Measurements from ENCODE around the gene RNF114. TPM values are rescaled to one million over a fixed set of nuclear protein-coding genes. Genes with fewer than 3 reads are reported as not detected.
A peak's percentile ranks its signal among the peaks of the same experiment; 100 is the strongest.

Gene RNF114
- total RNA-seq, 2 donors from 2014 or later: 82.4 to 128 TPM

DNA sequence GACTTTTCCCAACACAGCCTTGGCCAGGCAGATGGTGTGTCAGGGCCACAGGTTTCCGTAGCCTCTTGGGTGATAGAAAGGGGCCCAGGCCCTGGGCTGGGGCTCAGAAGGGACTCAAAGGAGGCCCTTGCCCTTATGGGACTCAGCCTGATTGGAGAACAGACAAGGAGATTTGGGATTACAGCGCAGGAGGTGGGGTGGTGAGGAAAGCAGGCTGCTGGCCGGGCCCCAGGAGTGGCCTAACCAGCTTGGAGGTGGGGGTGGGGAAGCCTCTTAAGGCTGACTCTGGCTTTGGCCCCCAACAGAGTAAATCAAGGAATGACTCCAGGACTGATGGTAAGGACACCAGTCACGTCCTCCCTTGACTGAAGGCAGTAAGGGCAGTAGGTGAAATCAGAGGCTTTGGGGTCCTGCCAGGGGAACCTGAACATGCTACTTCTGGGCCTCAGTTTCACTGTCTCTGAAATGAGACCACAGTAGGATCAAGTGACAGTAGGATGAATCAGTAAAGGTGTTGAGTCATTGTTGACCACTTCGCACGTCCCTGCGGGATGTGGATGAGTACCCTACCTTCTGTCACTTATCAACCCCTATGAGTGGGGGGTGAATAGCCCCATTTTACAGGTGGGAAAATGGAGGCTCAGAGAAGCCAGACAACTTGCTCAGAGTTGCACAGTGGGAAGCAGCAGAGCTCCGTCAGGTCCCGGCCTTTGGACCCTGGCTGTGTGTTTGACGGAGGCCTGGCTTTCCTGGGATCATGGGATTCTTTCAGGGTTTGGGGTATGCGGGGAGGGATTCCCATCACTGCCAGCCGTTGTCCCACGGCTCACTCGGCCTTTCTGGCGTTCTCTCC lies 51.0 kb downstream of the RNF114 start:
- ATAC-seq (ENCODE audit: insufficient number of reproducible peaks, low FRiP score, low read depth) (no peak), DNase-seq (ENCODE audit: low spot score) (no peak)
- Histone ChIP-seq H3K4me1 (ENCODE audit: control insufficient read depth in 1 of 2, low read depth in 2 of 2) (peaks cover 28 to 66% of the 10 kb centered on the region in 2 donors), H3K4me3 (no peak overlapping the region), H3K36me3 (no peaks in the 10 kb centered on the region), H3K9me3 (no peaks in the 10 kb centered on the region), H3K27ac (peak overlapping the region in 1 of 2 donors; percentile 10), H3K27me3 (replicated peaks; ENCODE audit: insufficient read depth) (no peaks in the 10 kb centered on the region)
- TF ChIP-seq, protein P1, sequence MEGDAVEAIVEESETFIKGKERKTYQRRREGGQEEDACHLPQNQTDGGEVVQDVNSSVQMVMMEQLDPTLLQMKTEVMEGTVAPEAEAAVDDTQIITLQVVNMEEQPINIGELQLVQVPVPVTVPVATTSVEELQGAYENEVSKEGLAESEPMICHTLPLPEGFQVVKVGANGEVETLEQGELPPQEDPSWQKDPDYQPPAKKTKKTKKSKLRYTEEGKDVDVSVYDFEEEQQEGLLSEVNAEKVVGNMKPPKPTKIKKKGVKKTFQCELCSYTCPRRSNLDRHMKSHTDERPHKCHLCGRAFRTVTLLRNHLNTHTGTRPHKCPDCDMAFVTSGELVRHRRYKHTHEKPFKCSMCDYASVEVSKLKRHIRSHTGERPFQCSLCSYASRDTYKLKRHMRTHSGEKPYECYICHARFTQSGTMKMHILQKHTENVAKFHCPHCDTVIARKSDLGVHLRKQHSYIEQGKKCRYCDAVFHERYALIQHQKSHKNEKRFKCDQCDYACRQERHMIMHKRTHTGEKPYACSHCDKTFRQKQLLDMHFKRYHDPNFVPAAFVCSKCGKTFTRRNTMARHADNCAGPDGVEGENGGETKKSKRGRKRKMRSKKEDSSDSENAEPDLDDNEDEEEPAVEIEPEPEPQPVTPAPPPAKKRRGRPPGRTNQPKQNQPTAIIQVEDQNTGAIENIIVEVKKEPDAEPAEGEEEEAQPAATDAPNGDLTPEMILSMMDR (IDR thresholded peaks at IDR 0.05): no peak

GRCh38 chr20:49987868-49988690 lies 51.9 kb downstream of the RNF114 start:
- Histone ChIP-seq H3K27ac (peak overlapping the region in 1 of 2 donors; percentile 10), H3K4me1 (ENCODE audit: control insufficient read depth in 1 of 2, low read depth in 2 of 2) (peaks cover 23 to 61% of the 10 kb centered on the region in 2 donors)

GRCh38 chr20:49989234-49990065 lies 53.3 kb downstream of the RNF114 start:
- peaks cover 21 to 53% of the 10 kb centered on the region in 2 donors for H3K4me1 ChIP-seq (ENCODE audit: control insufficient read depth in 1 of 2, low read depth in 2 of 2)
- ATAC-seq (ENCODE audit: insufficient number of reproducible peaks, low FRiP score, low read depth): no peak

More at GRCh38 chr20:49987868-49988690, 51.9 kb downstream of the RNF114 start:
- no peak for DNase-seq (ENCODE audit: low spot score)
- TF ChIP-seq, protein P1 (IDR thresholded peaks at IDR 0.05): no peak
- no peaks in the 10 kb centered on the region for H3K9me3 ChIP-seq
- no peaks in the 10 kb centered on the region for H3K36me3 ChIP-seq
- no peak for ATAC-seq (ENCODE audit: insufficient number of reproducible peaks, low FRiP score, low read depth)
- no peaks in the 10 kb centered on the region for H3K27me3 ChIP-seq (replicated peaks; ENCODE audit: insufficient read depth)
- no peak overlapping the region for H3K4me3 ChIP-seq

GRCh38 chr20:49990271-49990720 lies 54.1 kb downstream of the RNF114 start:
- H3K4me3 ChIP-seq: no peak overlapping the region
- TF ChIP-seq, protein P1 (IDR thresholded peaks at IDR 0.05): no peak
- DNase-seq (ENCODE audit: low spot score): no peak
- ATAC-seq (ENCODE audit: insufficient number of reproducible peaks, low FRiP score, low read depth): no peak
- H3K27ac ChIP-seq: peak overlapping the region; percentile 7 to 16
- H3K27me3 ChIP-seq (replicated peaks; ENCODE audit: insufficient read depth): no peaks in the 10 kb centered on the region
- no peaks in the 10 kb centered on the region for H3K36me3 ChIP-seq
- H3K4me1 ChIP-seq (ENCODE audit: control insufficient read depth in 1 of 2, low read depth in 2 of 2): peaks cover 14 to 48% of the 10 kb centered on the region in 2 donors
- no peaks in the 10 kb centered on the region for H3K9me3 ChIP-seq

More at GRCh38 chr20:49989234-49990065, 53.3 kb downstream of the RNF114 start:
- Histone ChIP-seq H3K27ac (peak overlapping the region; percentile 7 to 16), H3K4me3 (no peak overlapping the region), H3K9me3 (no peaks in the 10 kb centered on the region), H3K36me3 (no peaks in the 10 kb centered on the region), H3K27me3 (replicated peaks; ENCODE audit: insufficient read depth) (no peaks in the 10 kb centered on the region)
- DNase-seq (ENCODE audit: low spot score): no peak
- TF ChIP-seq, protein P1 (IDR thresholded peaks at IDR 0.05): no peak
